ENCODE results near the gene DLG5.

The DLG5 gene

DNA sequence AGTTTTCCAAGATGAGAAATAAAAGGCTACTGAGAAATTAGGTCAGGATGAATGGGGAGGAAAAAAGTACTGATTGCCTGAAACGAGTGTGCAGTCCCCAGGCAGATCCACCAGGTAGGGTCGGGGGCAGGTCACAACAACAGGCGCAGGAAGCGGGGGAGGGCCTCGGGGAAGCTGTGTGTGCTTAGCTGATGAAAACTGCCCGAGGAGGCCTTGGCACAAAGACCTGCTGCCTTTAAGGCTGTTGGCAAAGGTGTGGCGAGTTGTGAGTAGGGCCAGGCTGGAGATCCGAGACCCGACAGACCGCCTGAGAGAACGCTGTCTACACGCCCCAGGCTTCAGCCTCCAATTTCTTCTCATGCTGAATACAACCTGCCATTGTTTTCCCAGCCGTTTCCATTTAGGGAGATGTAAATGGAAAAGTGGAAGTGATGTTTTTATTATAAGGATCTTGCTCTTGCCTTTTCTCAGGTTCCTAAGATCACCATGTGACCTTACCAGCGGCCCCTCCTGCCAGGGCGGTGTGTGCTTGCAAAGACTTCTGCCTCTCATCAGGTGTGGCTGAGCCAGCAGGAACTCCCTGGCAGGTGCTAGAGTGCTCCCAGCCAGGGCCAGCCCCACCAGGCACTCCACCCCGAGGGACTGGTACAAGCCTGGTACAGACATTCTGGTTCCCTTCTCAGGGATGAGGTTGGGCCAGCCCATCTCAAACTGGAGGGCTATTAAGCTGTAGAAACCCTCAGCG is 60.8 kb downstream of the DLG5 start:
- Histone ChIP-seq H3K79me1 (replicated peaks; ENCODE audit: low read length, poor library complexity, severe bottlenecking) (peaks cover 67% of the 10 kb centered on the region), H3K27me3 (ENCODE audit: control insufficient read depth in 1 of 2, insufficient read depth in 1 of 2, low read length in 2 of 2) (no peaks in the 10 kb centered on the region), H4K91ac (ENCODE audit: low read length) (no peak overlapping the region), H4K8ac (ENCODE audit: low read length) (no peak overlapping the region), H3K4ac (ENCODE audit: low read depth in 1 of 2, low read length in 2 of 2) (no peak overlapping the region), H3K36me3 (ENCODE audit: control insufficient read depth in 1 of 2, insufficient read depth in 2 of 2, low read depth in 1 of 2, low read length in 2 of 2) (peaks cover 39 to 44% of the 10 kb centered on the region in 2 experiments), H3K4me3 (ENCODE audit: insufficient read depth in 1 of 2, low read depth in 1 of 2, low read length in 2 of 2) (no peak overlapping the region), H3K4me1 (ENCODE audit: control insufficient read depth, insufficient read depth, low read depth, low read length) (peaks cover 2% of the 10 kb centered on the region), H2BK15ac (ENCODE audit: low read depth, poor library complexity, severe bottlenecking) (no peak overlapping the region), H2BK120ac (ENCODE audit: low read depth, low read length) (no peak overlapping the region), H3K18ac (ENCODE audit: low read depth in 1 of 2, low read length in 2 of 2) (no peak overlapping the region), H3K9ac (ENCODE audit: low read length) (no peak overlapping the region), H2BK12ac (ENCODE audit: low read length in 2 of 2) (no peak overlapping the region), H3K23ac (ENCODE audit: low read length in 2 of 2) (no peak overlapping the region), H2BK5ac (ENCODE audit: low read depth, low read length, poor library complexity, severe bottlenecking) (no peak overlapping the region), H2AK5ac (ENCODE audit: low read length, severe bottlenecking) (no peak overlapping the region), H3K27ac (ENCODE audit: low read length, poor library complexity, severe bottlenecking) (no peak overlapping the region), H2AFZ (ENCODE audit: low read depth, low read length) (no peak overlapping the region), H3K4me2 (ENCODE audit: low read length, poor library complexity, severe bottlenecking) (no peak overlapping the region), H3K14ac (ENCODE audit: low read length in 2 of 2) (no peak overlapping the region), H3K9me3 (ENCODE audit: control insufficient read depth, low read length) (no peaks in the 10 kb centered on the region)
- 82% methylated on average over 15 of the region's 17 CpGs for WGBS
- DNase-seq, result no peak

DNA sequence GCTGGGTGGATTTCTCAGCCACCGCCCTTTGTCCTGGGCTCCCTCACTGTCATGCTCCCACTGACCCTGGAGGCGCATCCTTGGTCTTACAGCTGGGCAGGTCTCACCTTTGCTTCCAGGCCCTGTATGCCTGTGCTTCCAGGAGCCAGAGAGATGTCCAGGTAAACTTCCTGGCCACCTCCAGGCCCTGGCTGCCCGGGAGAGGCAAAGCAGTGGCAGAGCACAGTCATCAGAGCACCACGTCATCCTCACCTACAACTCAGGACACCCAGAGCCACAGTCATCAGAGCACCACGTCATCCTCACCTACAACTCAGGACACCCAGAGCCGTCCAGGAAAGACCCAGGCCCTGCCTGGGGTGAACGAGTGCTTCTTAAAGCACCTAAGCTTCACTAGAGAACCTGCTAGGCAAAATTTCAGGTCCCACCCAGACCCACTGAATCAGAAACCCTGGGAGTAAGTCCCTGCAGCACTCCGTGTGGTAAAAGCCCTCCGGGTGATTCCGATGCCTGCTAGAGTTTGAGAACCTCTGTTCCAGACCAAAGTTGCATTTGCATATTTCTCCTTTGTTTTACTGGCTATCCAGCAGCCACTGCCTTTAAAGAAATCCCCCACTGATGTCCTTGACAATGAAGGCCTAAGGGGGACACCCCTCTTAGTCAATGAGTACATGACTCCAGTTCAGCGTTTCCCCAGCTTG is 62.3 kb downstream of the DLG5 start:
- Histone ChIP-seq H2AK5ac (ENCODE audit: low read length, severe bottlenecking) (no peak overlapping the region), H3K18ac (ENCODE audit: low read depth in 1 of 2, low read length in 2 of 2) (peak overlapping the region in 1 of 2 experiments; percentile 29), H3K79me1 (replicated peaks; ENCODE audit: low read length, poor library complexity, severe bottlenecking) (peaks cover 67% of the 10 kb centered on the region), H2AFZ (ENCODE audit: low read depth, low read length) (no peak overlapping the region), H3K27ac (ENCODE audit: low read length, poor library complexity, severe bottlenecking) (no peak overlapping the region), H4K8ac (ENCODE audit: low read length) (no peak overlapping the region), H4K91ac (ENCODE audit: low read length) (no peak overlapping the region), H3K4me3 (ENCODE audit: insufficient read depth in 1 of 2, low read depth in 1 of 2, low read length in 2 of 2) (no peak overlapping the region), H3K4me1 (ENCODE audit: control insufficient read depth, insufficient read depth, low read depth, low read length) (peaks cover 2% of the 10 kb centered on the region), H2BK15ac (ENCODE audit: low read depth, poor library complexity, severe bottlenecking) (no peak overlapping the region), H2BK12ac (ENCODE audit: low read length in 2 of 2) (peak overlapping the region in 1 of 2 experiments; percentile 80), H3K4me2 (ENCODE audit: low read length, poor library complexity, severe bottlenecking) (no peak overlapping the region), H3K9me3 (ENCODE audit: control insufficient read depth, low read length) (no peaks in the 10 kb centered on the region), H3K4ac (ENCODE audit: low read depth in 1 of 2, low read length in 2 of 2) (no peak overlapping the region), H2BK120ac (ENCODE audit: low read depth, low read length) (no peak overlapping the region), H2BK5ac (ENCODE audit: low read depth, low read length, poor library complexity, severe bottlenecking) (no peak overlapping the region), H3K23ac (ENCODE audit: low read length in 2 of 2) (no peak overlapping the region), H3K27me3 (ENCODE audit: control insufficient read depth in 1 of 2, insufficient read depth in 1 of 2, low read length in 2 of 2) (no peaks in the 10 kb centered on the region), H3K9ac (ENCODE audit: low read length) (no peak overlapping the region), H3K14ac (ENCODE audit: low read length in 2 of 2) (no peak overlapping the region), H3K36me3 (ENCODE audit: control insufficient read depth in 1 of 2, insufficient read depth in 2 of 2, low read depth in 1 of 2, low read length in 2 of 2) (peaks cover 39 to 44% of the 10 kb centered on the region in 2 experiments)
- WGBS, result 96% methylated on average over 11 of the region's 11 CpGs
- DNase-seq, result no peak

DNA sequence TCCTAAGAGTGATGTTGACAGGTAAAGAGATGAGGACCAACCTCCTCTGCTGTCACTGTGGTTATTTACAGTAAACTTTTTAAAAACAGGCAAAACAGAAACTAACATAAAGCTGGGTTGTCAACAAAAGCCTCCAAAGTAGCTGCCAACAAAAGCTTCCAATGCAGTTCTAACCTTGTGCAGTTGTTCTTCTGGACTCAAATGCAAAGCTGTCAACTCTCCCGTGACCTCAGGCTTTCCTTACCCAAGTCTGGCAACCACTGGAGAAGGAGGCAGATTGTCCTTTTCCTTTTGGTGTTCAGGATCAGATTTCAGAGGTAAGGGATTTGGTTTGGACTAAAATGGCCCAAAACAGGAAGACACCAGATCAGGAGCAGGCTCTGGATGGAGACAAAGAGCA is 63.1 kb downstream of the DLG5 start:
- no peak overlapping the region for H2AFZ ChIP-seq (ENCODE audit: low read depth, low read length)
- H4K8ac ChIP-seq (ENCODE audit: low read length), result no peak overlapping the region
- H3K36me3 ChIP-seq (ENCODE audit: control insufficient read depth in 1 of 2, insufficient read depth in 2 of 2, low read depth in 1 of 2, low read length in 2 of 2), result peaks cover 36 to 38% of the 10 kb centered on the region in 2 experiments
- H2BK120ac ChIP-seq (ENCODE audit: low read depth, low read length), result no peak overlapping the region
- H3K79me1 ChIP-seq (replicated peaks; ENCODE audit: low read length, poor library complexity, severe bottlenecking), result peaks cover 61% of the 10 kb centered on the region
- no peak overlapping the region for H3K23ac ChIP-seq (ENCODE audit: low read length in 2 of 2)
- no peak overlapping the region for H3K4me2 ChIP-seq (ENCODE audit: low read length, poor library complexity, severe bottlenecking)
- DNase-seq, result peak; percentile 46
- no peak overlapping the region for H4K91ac ChIP-seq (ENCODE audit: low read length)
- 100% methylated on average over 1 of the region's 1 CpG for WGBS
- H2BK15ac ChIP-seq (ENCODE audit: low read depth, poor library complexity, severe bottlenecking), result no peak overlapping the region
- H3K9ac ChIP-seq (ENCODE audit: low read length), result peak overlapping the region; percentile 20
- H3K27me3 ChIP-seq (ENCODE audit: control insufficient read depth in 1 of 2, insufficient read depth in 1 of 2, low read length in 2 of 2), result no peaks in the 10 kb centered on the region
- no peak overlapping the region for H3K14ac ChIP-seq (ENCODE audit: low read length in 2 of 2)
- no peak overlapping the region for H3K4ac ChIP-seq (ENCODE audit: low read depth in 1 of 2, low read length in 2 of 2)
- H3K4me3 ChIP-seq (ENCODE audit: insufficient read depth in 1 of 2, low read depth in 1 of 2, low read length in 2 of 2), result no peak overlapping the region
- peaks cover 2% of the 10 kb centered on the region for H3K4me1 ChIP-seq (ENCODE audit: control insufficient read depth, insufficient read depth, low read depth, low read length)
- no peak overlapping the region for H2AK5ac ChIP-seq (ENCODE audit: low read length, severe bottlenecking)
- H2BK12ac ChIP-seq (ENCODE audit: low read length in 2 of 2), result peak overlapping the region in 1 of 2 experiments; percentile 80
- H3K18ac ChIP-seq (ENCODE audit: low read depth in 1 of 2, low read length in 2 of 2), result no peak overlapping the region
- H2BK5ac ChIP-seq (ENCODE audit: low read depth, low read length, poor library complexity, severe bottlenecking), result no peak overlapping the region
- no peak overlapping the region for H3K27ac ChIP-seq (ENCODE audit: low read length, poor library complexity, severe bottlenecking)
- no peaks in the 10 kb centered on the region for H3K9me3 ChIP-seq (ENCODE audit: control insufficient read depth, low read length)

DNA sequence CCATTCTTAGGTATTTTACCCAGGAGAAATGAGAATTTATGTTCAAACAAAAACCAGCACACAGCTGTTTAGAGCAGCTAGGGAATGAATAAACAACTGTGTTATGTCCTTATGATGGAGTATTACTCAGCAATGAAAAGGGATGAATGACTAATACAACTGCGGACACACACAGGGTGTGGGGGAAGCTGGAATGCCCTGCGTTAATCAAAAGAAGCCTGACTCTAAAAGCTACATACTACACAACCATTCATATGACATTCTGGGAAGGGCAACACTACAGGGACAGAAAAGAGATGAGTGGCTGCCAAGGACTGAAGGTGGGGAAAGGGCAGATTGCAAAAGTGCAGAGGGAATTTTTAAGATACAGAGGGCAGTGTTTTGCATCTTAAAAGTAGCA is 64.0 kb downstream of the DLG5 start:
- no peaks in the 10 kb centered on the region for H3K9me3 ChIP-seq (ENCODE audit: control insufficient read depth, low read length)
- WGBS, result no CpG with 5 or more reads among the region's 2 CpGs
- no peak overlapping the region for H3K4ac ChIP-seq (ENCODE audit: low read depth in 1 of 2, low read length in 2 of 2)
- no peak overlapping the region for H3K18ac ChIP-seq (ENCODE audit: low read depth in 1 of 2, low read length in 2 of 2)
- no peak overlapping the region for H3K23ac ChIP-seq (ENCODE audit: low read length in 2 of 2)
- H4K8ac ChIP-seq (ENCODE audit: low read length), result no peak overlapping the region
- H2BK120ac ChIP-seq (ENCODE audit: low read depth, low read length), result no peak overlapping the region
- H2BK12ac ChIP-seq (ENCODE audit: low read length in 2 of 2), result no peak overlapping the region
- H3K36me3 ChIP-seq (ENCODE audit: control insufficient read depth in 1 of 2, insufficient read depth in 2 of 2, low read depth in 1 of 2, low read length in 2 of 2), result peaks cover 29 to 32% of the 10 kb centered on the region in 2 experiments
- peak; percentile 58 for DNase-seq
- H2AFZ ChIP-seq (ENCODE audit: low read depth, low read length), result no peak overlapping the region
- H2BK15ac ChIP-seq (ENCODE audit: low read depth, poor library complexity, severe bottlenecking), result no peak overlapping the region
- no peak overlapping the region for H3K27ac ChIP-seq (ENCODE audit: low read length, poor library complexity, severe bottlenecking)
- H3K14ac ChIP-seq (ENCODE audit: low read length in 2 of 2), result no peak overlapping the region
- no peak overlapping the region for H3K9ac ChIP-seq (ENCODE audit: low read length)
- H3K4me3 ChIP-seq (ENCODE audit: insufficient read depth in 1 of 2, low read depth in 1 of 2, low read length in 2 of 2), result no peak overlapping the region
- no peak overlapping the region for H2AK5ac ChIP-seq (ENCODE audit: low read length, severe bottlenecking)
- no peak overlapping the region for H4K91ac ChIP-seq (ENCODE audit: low read length)
- H3K4me2 ChIP-seq (ENCODE audit: low read length, poor library complexity, severe bottlenecking), result no peak overlapping the region
- H2BK5ac ChIP-seq (ENCODE audit: low read depth, low read length, poor library complexity, severe bottlenecking), result no peak overlapping the region
- H3K4me1 ChIP-seq (ENCODE audit: control insufficient read depth, insufficient read depth, low read depth, low read length), result peaks cover 2% of the 10 kb centered on the region
- H3K79me1 ChIP-seq (replicated peaks; ENCODE audit: low read length, poor library complexity, severe bottlenecking), result peaks cover 61% of the 10 kb centered on the region
- H3K27me3 ChIP-seq (ENCODE audit: control insufficient read depth in 1 of 2, insufficient read depth in 1 of 2, low read length in 2 of 2), result no peaks in the 10 kb centered on the region
